Measurements from ENCODE around the gene CXCL11. TPM values are rescaled to one million over a fixed set of nuclear protein-coding genes. Genes with fewer than 3 reads are reported as not detected.

CXCL11 gene
- total and polyA plus RNA-seq, 9 of the 15 experiments (the other 6 are each of a cell fraction or from before 2014, with no cell fraction given), result 2.1 to 9.1 (median 4.5) TPM

GRCh38 chr4:76061982-76062381, 26.1 kb upstream of the CXCL11 start (continued):
- TF ChIP-seq ZNF518B (CRISPR knock-in tag; IDR thresholded peaks at IDR 0.05) (no peak), CUX1 (CRISPR knock-in tag; IDR thresholded peaks at IDR 0.05) (no peak), MCM7 (IDR thresholded peaks at IDR 0.05) (no peak)
